T-cell (primary cell): ENCODE measurements around the gene CALCA. TPM values are rescaled to one million over a fixed set of nuclear protein-coding genes. Genes with fewer than 3 reads are reported as not detected.

Experiments
- ATAC-seq, 4 experiments: fragments of 200-7000 bp in 3 of 4; fragments of 150-1000 bp in 1 of 4; cut with Tn5 transposase; replicated peaks in 1 of 4; 1 replicate in 3 of 4; 2 replicates in 1 of 4; pipeline ENCODE4 v1.10.0; 2021; ENCODE audit warnings: moderate library complexity in 3 of 4, mild to moderate bottlenecking in 2 of 4, moderate number of reproducible peaks in 1 of 4
- CTCF ChIA-PET, 2 donors: fragments of 300-600 bp; sonication (Branson Sonifier 250); formaldehyde crosslinking; loops; one replicate each; lab custom pipeline; 2022; ENCODE audit warnings: antibody characterized with exemption in 2 of 2; lab: Charles Lee
- POLR2A ChIA-PET, 2 donors: fragments of 300-600 bp; sonication (Branson Sonifier 250); formaldehyde crosslinking; loops; one replicate each; lab custom pipeline; 2022; ENCODE audit warnings: antibody characterized with exemption in 2 of 2; lab: Charles Lee
- DNase-seq, 35 experiments: peaks; one replicate each; pipeline versions ENCODE4 v3.0.0 to v3.0.0-alpha.2; 2013 to 2023
- H3K27ac ChIP-seq: one replicate; pipeline ENCODE4 v1.5.1; 2013; ENCODE audit warnings: low read length
- H3K27me3 ChIP-seq, 2 experiments: replicated peaks in 1 of 2; 1 replicate in 1 of 2; 2 replicates in 1 of 2; pipeline versions ENCODE4 v1.6.1 to v1.7.0; 2013; ENCODE audit warnings: low read length in 1 of 2, mixed read lengths in 1 of 2; ENCODE audit not compliant: control insufficient read depth in 2 of 2, insufficient read depth in 2 of 2; ENCODE audit errors: extremely low read depth in 1 of 2
- H3K36me3 ChIP-seq, 2 donors: 1 replicate in 1 of 2; 2 replicates in 1 of 2; pipeline versions ENCODE4 v1.6.1 to v1.7.0; 2013; ENCODE audit warnings: low read length in 1 of 2; ENCODE audit not compliant: control insufficient read depth in 2 of 2, insufficient read depth in 1 of 2; ENCODE audit errors: extremely low read depth in 1 of 2
- H3K4me1 ChIP-seq, 2 experiments: 1 replicate in 1 of 2; 2 replicates in 1 of 2; pipeline versions ENCODE4 v1.6.1 to v1.7.0; 2013; ENCODE audit warnings: low read length in 2 of 2, mixed read lengths in 1 of 2; ENCODE audit not compliant: insufficient read depth in 2 of 2, control insufficient read depth in 1 of 2; ENCODE audit errors: extremely low read depth in 1 of 2
- H3K4me3 ChIP-seq, 2 donors: 1 replicate in 1 of 2; 2 replicates in 1 of 2; pipeline versions ENCODE4 v1.5.1 to v1.7.0; 2013; ENCODE audit warnings: mild to moderate bottlenecking in 2 of 2, low read length in 1 of 2, moderate library complexity in 1 of 2; ENCODE audit not compliant: control insufficient read depth in 1 of 2; ENCODE audit errors: extremely low read depth in 1 of 2
- H3K9me3 ChIP-seq: 2 replicates; pipeline ENCODE4 v1.7.0; 2013
- H3K27ac Mint-ChIP-seq, 2 donors: one replicate each; pipeline ENCODE4 v1.8.0; 2020 to 2021; ENCODE audit warnings: mild to moderate bottlenecking in 2 of 2, mixed read lengths in 2 of 2
- H3K27me3 Mint-ChIP-seq, 2 donors: one replicate each; pipeline ENCODE4 v1.8.0; 2021 to 2022; ENCODE audit warnings: mixed read lengths in 2 of 2
- H3K36me3 Mint-ChIP-seq: one replicate; pipeline ENCODE4 v1.8.0; 2021; ENCODE audit warnings: mixed read lengths
- H3K4me1 Mint-ChIP-seq, 3 donors: one replicate each; pipeline ENCODE4 v1.8.0; 2020 to 2022; ENCODE audit warnings: mixed read lengths in 3 of 3, mild to moderate bottlenecking in 1 of 3
- H3K4me3 Mint-ChIP-seq, 3 donors: one replicate each; pipeline ENCODE4 v1.8.0; 2020 to 2022; ENCODE audit warnings: mild to moderate bottlenecking in 3 of 3, mixed read lengths in 3 of 3, moderate library complexity in 3 of 3
- H3K9me3 Mint-ChIP-seq, 3 donors: one replicate each; pipeline ENCODE4 v1.8.0; 2020 to 2022; ENCODE audit warnings: mixed read lengths in 3 of 3
- WGBS: methylation state at CpG from one replicate; pipeline ENCODE4 v1.1.5; 2013; ENCODE audit warnings: missing lambda C conversion rate; ENCODE audit not compliant: insufficient coverage; 5-methylcytosine and 5-hydroxymethylcytosine counted together
- total RNA-seq, 35 experiments: library from RNA in 6 of 35; stranded (reverse) in 6 of 35; fragments of 120-200 nt in 1 of 35; gene quantifications; one replicate each; pipeline versions ENCODE4 v1.2.1 to v1.2.4 and lab custom pipeline; 2013 to 2026

Gene CALCA
- total RNA-seq, 5 donors from 2014 or later (not counting 1 experiment from before 2014, with no cell fraction given), result not detected

DNA sequence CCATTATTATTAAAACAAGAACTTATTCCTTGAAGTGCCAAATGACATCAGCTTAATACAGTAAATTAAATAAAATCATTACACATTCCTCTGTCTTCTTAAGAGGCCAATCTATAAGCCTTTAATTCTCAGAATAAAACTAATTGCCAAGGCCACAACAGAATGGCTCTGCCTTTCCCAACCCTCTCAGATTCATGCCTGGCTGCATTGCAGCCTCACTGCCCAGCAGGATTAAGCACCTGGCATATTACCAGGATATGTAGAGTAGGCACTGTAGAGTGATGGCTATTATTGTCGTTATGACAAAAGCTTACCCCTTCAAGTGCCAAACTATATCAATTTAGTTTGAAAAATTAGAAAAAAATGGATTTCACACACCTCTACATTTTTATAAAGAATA, 9.4 kb upstream of the CALCA start:
- ATAC-seq (no peak), DNase-seq (no peak)
- no CpG with 5 or more reads among the region's 1 CpG for WGBS
- H3K9me3 ChIP-seq, result no peaks in the 10 kb centered on the region
- no peak overlapping the region for H3K27ac Mint-ChIP-seq
- ChIA-PET POLR2A (no interaction called here), CTCF (interaction anchor here in 1 of 2 donors (1.0 kb wide), 1 partner anchor 24 kb away, joined by 3 read pairs; no protein-coding TSS in a partner anchor)
- peaks cover under 1 to 5% of the 10 kb centered on the region in 2 experiments for H3K27me3 ChIP-seq
- H3K4me3 Mint-ChIP-seq, result no peak overlapping the region
- H3K27ac ChIP-seq, result no peak overlapping the region
- H3K9me3 Mint-ChIP-seq, result no peaks in the 10 kb centered on the region
- no peaks in the 10 kb centered on the region for H3K4me1 ChIP-seq
- no peaks in the 10 kb centered on the region for H3K36me3 Mint-ChIP-seq
- peaks cover 14 to 41% of the 10 kb centered on the region in 2 donors for H3K27me3 Mint-ChIP-seq
- H3K4me3 ChIP-seq, result no peak overlapping the region
- no peaks in the 10 kb centered on the region for H3K36me3 ChIP-seq
- H3K4me1 Mint-ChIP-seq, result no peaks in the 10 kb centered on the region

DNA sequence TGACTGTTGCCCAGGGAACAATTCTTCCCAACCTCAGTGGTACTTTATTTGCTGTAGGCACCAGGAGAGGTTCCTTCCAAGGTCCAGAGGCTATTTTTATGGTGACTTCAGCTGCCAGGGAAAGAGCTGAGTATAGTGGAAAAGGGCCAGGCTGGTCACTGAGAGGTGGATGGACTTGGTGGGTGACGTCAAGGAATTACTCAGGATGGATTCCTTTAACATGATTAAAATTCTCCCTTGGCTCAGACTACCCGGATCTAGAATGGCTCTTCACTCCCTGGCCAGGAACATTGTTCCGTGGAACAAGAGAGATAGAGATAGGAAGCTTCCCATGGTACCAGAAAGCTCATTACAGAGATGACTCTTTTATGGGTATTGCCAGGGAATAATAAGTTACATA, 8.7 kb upstream of the CALCA start:
- ATAC-seq (no peak), DNase-seq (no peak)
- Mint-ChIP-seq H3K27me3 (peaks cover 21 to 48% of the 10 kb centered on the region in 2 donors), H3K4me3 (no peak overlapping the region), H3K36me3 (no peaks in the 10 kb centered on the region), H3K27ac (no peak overlapping the region), H3K9me3 (no peaks in the 10 kb centered on the region), H3K4me1 (peaks cover 0 to 2% (median 2%) of the 10 kb centered on the region in 3 donors)
- Histone ChIP-seq H3K4me3 (no peak overlapping the region), H3K4me1 (no peaks in the 10 kb centered on the region), H3K27ac (no peak overlapping the region), H3K27me3 (peaks cover 5 to 7% of the 10 kb centered on the region in 2 experiments), H3K36me3 (no peaks in the 10 kb centered on the region), H3K9me3 (no peaks in the 10 kb centered on the region)
- WGBS, result no CpG with 5 or more reads among the region's 3 CpGs
- POLR2A ChIA-PET, result no interaction called here
- CTCF ChIA-PET, result interaction anchor here in 1 of 2 donors (1.0 kb wide), 1 partner anchor 25 kb away, joined by 3 read pairs; no protein-coding TSS in a partner anchor

DNA sequence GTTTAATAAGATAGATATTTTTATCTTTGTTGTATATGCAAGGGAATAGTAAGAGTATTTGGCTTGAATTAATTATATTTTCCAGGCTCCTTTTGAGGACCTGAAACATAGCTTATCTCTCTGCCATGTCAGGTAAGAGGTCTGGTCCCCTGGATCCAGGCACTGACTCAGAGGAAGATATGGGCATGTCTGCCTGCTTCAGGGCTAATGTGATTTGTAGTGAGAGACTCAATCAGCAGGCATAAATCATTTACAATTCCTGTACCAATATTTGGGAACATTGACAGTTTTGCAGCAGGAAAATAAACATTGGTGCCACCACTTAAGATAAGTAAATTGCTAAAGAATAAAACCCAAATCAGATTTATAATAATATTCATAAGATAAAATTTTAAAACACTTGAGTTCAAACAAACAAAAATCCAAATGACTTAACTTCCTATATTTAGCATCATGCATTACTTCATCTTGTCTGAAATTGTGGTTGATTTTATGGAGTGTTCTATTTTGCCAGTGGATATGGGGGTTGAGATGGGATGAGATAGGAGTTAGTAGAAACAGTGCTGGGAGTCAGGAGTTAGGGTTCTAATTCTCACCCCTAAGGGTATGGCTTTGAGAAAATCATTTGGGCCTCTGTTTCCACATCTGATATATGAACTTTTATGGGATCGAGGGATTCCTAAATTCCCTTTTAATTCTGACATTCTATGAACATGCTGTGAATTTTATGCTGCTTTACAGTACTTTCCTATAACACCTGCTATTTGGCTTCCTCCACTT, 5.1 kb upstream of the CALCA start:
- DNase-seq (no peak), ATAC-seq (no peak)
- ChIA-PET CTCF (no interaction called here), POLR2A (no interaction called here)
- H3K9me3 ChIP-seq, result no peaks in the 10 kb centered on the region
- Mint-ChIP-seq H3K9me3 (no peaks in the 10 kb centered on the region), H3K4me3 (no peak overlapping the region), H3K27ac (no peak overlapping the region), H3K4me1 (peaks cover 25 to 31% (median 31%) of the 10 kb centered on the region in 3 donors), H3K27me3 (peaks cover 48 to 58% of the 10 kb centered on the region in 2 donors), H3K36me3 (no peaks in the 10 kb centered on the region)
- H3K4me3 ChIP-seq, result no peak overlapping the region
- H3K27me3 ChIP-seq, result peaks cover 20 to 31% of the 10 kb centered on the region in 2 experiments
- WGBS, result no CpG with 5 or more reads among the region's 1 CpG
- H3K27ac ChIP-seq, result no peak overlapping the region
- peaks cover 8 to 26% of the 10 kb centered on the region in 2 experiments for H3K4me1 ChIP-seq
- no peaks in the 10 kb centered on the region for H3K36me3 ChIP-seq

DNA sequence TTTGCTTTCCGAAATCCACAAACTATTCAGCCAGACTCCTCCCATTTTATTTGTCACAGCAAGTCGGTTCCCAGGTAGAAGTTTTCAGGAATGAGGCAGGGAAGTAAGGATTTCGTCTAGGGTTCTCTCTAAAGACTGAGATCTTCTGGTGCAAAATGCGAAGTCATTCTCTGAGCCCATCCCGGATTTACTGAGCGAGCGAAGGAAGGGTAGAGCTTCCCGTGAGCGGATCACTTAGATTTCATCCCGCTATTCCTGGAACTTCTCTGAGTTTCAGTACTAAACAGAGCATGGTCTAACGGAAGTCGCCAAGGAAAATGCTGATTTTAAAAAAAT, 3.1 kb upstream of the CALCA start:
- no peak overlapping the region for H3K27ac ChIP-seq
- Mint-ChIP-seq H3K27ac (no peak overlapping the region), H3K4me3 (peak overlapping the region in 2 of 3 donors; percentile 70 to 80), H3K4me1 (peaks cover 31 to 35% (median 35%) of the 10 kb centered on the region in 3 donors), H3K27me3 (peaks cover 58 to 59% of the 10 kb centered on the region in 2 donors), H3K36me3 (no peaks in the 10 kb centered on the region), H3K9me3 (no peaks in the 10 kb centered on the region)
- POLR2A ChIA-PET, result no interaction called here
- 5% methylated on average over 10 of the region's 12 CpGs for WGBS
- ATAC-seq, result no peak
- peaks cover 21 to 44% of the 10 kb centered on the region in 2 experiments for H3K27me3 ChIP-seq
- H3K4me1 ChIP-seq, result peaks cover 8 to 30% of the 10 kb centered on the region in 2 experiments
- no peak for DNase-seq
- no peaks in the 10 kb centered on the region for H3K9me3 ChIP-seq
- H3K36me3 ChIP-seq, result no peaks in the 10 kb centered on the region
- H3K4me3 ChIP-seq, result peak overlapping the region in 1 of 2 donors; percentile 83
- CTCF ChIA-PET, result interaction anchor here (0.5 to 1.2 kb wide), 4 partner anchors 10 to 99 kb away, joined by 3 to 5 read pairs (median 4); no protein-coding TSS in a partner anchor

DNA sequence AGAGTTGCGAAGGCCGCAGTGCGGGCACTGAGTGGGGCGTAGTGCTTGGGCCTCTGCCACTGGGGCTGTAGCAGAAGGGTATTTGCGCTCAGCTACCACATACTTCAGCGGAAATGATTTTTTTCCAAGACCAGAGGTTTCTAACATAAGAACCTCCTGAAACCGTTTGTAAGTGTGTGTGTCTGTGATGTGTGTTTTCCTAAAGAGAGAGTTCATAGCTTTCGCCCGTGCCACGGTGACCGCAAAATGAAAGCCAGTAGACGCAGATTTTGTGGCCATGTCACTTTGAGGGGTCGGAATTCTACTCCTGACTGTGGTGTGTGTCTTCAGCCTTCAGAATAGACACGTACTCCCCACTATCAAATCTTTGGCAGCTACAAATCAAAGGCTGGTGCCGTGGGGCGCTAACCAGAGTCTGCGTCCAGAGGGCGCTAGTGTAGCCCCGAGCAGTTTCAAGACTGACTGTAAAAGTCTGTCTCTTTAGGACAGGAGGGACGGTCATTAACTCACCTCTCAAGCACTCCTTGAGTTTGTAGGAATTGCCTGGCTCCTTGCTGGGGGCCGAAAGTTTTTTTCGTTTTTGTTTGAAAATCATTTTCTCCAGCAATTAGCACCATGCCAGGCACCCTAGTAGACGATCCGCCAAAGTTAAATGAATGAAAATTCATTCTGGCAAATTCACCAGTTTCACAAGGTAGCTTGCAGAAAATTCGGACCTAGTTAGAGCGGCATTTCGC, 2.5 kb upstream of the CALCA start:
- WGBS, result 5% methylated on average over 12 of the region's 27 CpGs
- Mint-ChIP-seq H3K27me3 (peaks cover 62 to 64% of the 10 kb centered on the region in 2 donors), H3K27ac (no peak overlapping the region), H3K36me3 (no peaks in the 10 kb centered on the region), H3K4me3 (peak overlapping the region; percentile 70 to 80 (median 74)), H3K9me3 (no peaks in the 10 kb centered on the region), H3K4me1 (peaks cover 31 to 35% (median 35%) of the 10 kb centered on the region in 3 donors)
- Histone ChIP-seq H3K27me3 (peaks cover 21 to 49% of the 10 kb centered on the region in 2 experiments), H3K36me3 (no peaks in the 10 kb centered on the region), H3K4me1 (peaks cover 8 to 32% of the 10 kb centered on the region in 2 experiments), H3K4me3 (peak overlapping the region; percentile 36 to 83), H3K27ac (no peak overlapping the region), H3K9me3 (no peaks in the 10 kb centered on the region)
- CTCF ChIA-PET, result interaction anchor here (0.8 to 1.7 kb wide), 7 partner anchors 10 to 100 kb away, joined by 3 to 6 read pairs (median 4); no protein-coding TSS in a partner anchor
- DNase-seq (peak in 33 of 35 experiments; percentile 9 to 69 (median 42)), ATAC-seq (peak; percentile 65 to 82 (median 72))
- POLR2A ChIA-PET, result no interaction called here
